Myocyte (in vitro differentiated cells): ENCODE results near the gene CASS4. TPM values are rescaled to one million over a fixed set of nuclear protein-coding genes. Genes with fewer than 3 reads are reported as not detected.

Experiments used
- DNase-seq: peaks from one replicate; pipeline ENCODE4 v3.0.0-alpha.2; 2012; ENCODE audit warnings: low read depth
- total RNA-seq: library from RNA; depleted of rRNA; stranded (reverse); fragments of >200 nt; gene quantifications from 2 replicates; pipeline ENCODE4 v1.2.3, GENCODE V29; 2014

The CASS4 gene
- total RNA-seq, 1 donor from 2014 or later: 20.9 TPM

DNA sequence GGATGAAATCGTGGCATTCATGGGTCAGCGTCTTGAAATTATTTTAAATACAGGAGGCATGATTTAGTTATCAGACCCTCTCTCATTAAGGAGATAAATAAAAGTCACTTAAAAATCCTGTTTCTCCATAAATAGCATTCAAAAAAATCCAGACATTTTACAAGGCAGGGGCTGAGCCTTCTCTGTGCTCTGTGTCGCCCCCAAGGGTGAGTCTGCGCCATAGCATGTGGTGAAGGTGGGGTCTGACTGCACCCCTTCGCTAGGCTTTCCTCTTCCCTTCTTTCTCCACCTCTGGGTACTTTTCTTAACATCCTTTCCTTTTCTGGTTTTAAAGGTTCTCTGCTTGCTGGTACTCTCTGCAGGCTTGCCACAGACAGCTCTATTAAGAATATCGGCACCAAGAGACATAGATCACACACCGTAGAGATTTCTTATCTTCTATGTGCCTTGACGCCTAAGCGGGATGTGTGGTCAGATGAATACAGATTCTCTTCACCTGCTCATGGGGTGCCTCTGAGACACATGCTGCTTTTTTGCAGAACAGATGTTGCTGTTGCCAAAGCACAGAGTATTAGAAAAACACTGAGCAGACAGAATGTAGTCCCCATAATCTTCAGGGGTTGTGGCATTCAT is 92.4 kb downstream of the CASS4 start:
- DNase-seq: no peak

DNA sequence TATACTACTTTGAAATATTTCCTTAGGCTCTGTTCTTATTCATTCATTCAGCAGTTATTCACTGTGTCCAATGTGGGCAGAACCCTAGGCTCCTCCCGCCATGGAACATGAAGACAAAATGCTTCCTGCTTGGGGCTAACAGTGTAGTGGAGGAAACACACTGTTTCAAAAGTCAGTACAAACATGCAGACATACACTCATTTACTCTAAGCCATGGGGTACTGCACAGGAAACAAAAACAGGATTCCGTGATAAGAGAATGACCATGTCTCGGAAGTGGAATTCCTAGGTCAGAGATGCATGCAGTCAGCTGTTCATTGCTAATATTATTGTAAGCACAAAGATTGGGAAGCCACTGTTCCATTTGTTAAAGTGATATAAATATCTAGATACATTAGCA is 94.0 kb downstream of the CASS4 start:
- no peak for DNase-seq

Other genes starting within 250 kb of the CASS4 start
- gene MC3R, start 163.5 kb upstream of the CASS4 start, total RNA-seq: 0.19 TPM in 1 of 2 replicates, not detected in the other
- gene FAM210B, start 53.3 kb upstream of the CASS4 start, total RNA-seq: 42.6 and 54.5 TPM in 2 replicates
- 5.7 and 11.6 TPM in 2 replicates for gene AURKA, start 20.0 kb upstream of the CASS4 start, total RNA-seq
- gene CSTF1, start 19.6 kb upstream of the CASS4 start, total RNA-seq: 42.3 and 45.5 TPM in 2 replicates
- gene RTF2, start 56.4 kb downstream of the CASS4 start, total RNA-seq: 81.3 and 92.0 TPM in 2 replicates
- not detected in 2 replicates for gene FAM209A, start 112.5 kb downstream of the CASS4 start, total RNA-seq
- gene FAM209B, start 121.0 kb downstream of the CASS4 start, total RNA-seq: not detected in 2 replicates
- not detected in 2 replicates for gene TFAP2C, start 217.0 kb downstream of the CASS4 start, total RNA-seq